ENCODE results near the gene SMYD3.

- no peak for TF ChIP-seq MAZ (IDR thresholded peaks at IDR 0.05; ENCODE audit: borderline replicate concordance, low read depth, low read length)
- TF ChIP-seq, protein P1, sequence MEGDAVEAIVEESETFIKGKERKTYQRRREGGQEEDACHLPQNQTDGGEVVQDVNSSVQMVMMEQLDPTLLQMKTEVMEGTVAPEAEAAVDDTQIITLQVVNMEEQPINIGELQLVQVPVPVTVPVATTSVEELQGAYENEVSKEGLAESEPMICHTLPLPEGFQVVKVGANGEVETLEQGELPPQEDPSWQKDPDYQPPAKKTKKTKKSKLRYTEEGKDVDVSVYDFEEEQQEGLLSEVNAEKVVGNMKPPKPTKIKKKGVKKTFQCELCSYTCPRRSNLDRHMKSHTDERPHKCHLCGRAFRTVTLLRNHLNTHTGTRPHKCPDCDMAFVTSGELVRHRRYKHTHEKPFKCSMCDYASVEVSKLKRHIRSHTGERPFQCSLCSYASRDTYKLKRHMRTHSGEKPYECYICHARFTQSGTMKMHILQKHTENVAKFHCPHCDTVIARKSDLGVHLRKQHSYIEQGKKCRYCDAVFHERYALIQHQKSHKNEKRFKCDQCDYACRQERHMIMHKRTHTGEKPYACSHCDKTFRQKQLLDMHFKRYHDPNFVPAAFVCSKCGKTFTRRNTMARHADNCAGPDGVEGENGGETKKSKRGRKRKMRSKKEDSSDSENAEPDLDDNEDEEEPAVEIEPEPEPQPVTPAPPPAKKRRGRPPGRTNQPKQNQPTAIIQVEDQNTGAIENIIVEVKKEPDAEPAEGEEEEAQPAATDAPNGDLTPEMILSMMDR (conservative IDR thresholded peaks at IDR 0.05; ENCODE audit: low read depth, low read length) = no peak
- no peak for TF ChIP-seq RAD21 (IDR thresholded peaks at IDR 0.05; ENCODE audit: low read length)
Observed at GRCh38 chr1:245786948-245787347, 720.1 kb downstream of the SMYD3 start.
